Caco-2 (cell line): ENCODE results near the gene KIF2A. TPM values are rescaled to one million over a fixed set of nuclear protein-coding genes. Genes with fewer than 3 reads are reported as not detected.

Experiments used
- BruUV-seq: library from RNA; stranded (reverse); fragments of 400-500 nt; replicated peaks from 2 replicates; lab custom pipeline; 2021; lab: Mats Ljungman, UMichigan
- CTCF ChIA-PET: fragments of 300-600 bp; sonication (Branson Sonifier 250); formaldehyde crosslinking; loops from one replicate; lab custom pipeline; 2022; ENCODE audit warnings: antibody characterized with exemption; lab: Charles Lee
- POLR2A ChIA-PET: fragments of 300-600 bp; sonication (Branson Sonifier 250); formaldehyde crosslinking; loops from one replicate; lab custom pipeline; 2022; ENCODE audit warnings: antibody characterized with exemption; lab: Charles Lee
- DNase-seq, 2 experiments: peaks; one replicate each; pipeline versions ENCODE4 v3.0.0 to v3.0.0-alpha.2; 2020 to 2022
- H3K27me3 ChIP-seq: replicated peaks from 2 replicates; pipeline ENCODE4 v1.6.0; 2011; ENCODE audit warnings: low read length; ENCODE audit not compliant: control insufficient read depth, insufficient read depth
- H3K36me3 ChIP-seq: 2 replicates; pipeline ENCODE4 v1.5.1; 2011; ENCODE audit warnings: low read length; ENCODE audit not compliant: control insufficient read depth, insufficient read depth
- H3K4me1 ChIP-seq: fragments of 250-450 bp; sonication (Bioruptor Pico); 2 replicates; pipeline ENCODE4 v1.5.1; 2020; ENCODE audit warnings: mild to moderate bottlenecking
- H3K4me3 ChIP-seq: 2 replicates; pipeline ENCODE4 v1.5.1; 2011; ENCODE audit warnings: low read depth, mild to moderate bottlenecking, control low read depth, low read length
- H3K9me3 ChIP-seq: fragments of 250-450 bp; sonication (Bioruptor Pico); 2 replicates; pipeline ENCODE4 v1.5.1; 2020; ENCODE audit warnings: mild to moderate bottlenecking, moderate library complexity
- H3K27ac Mint-ChIP-seq: one replicate; pipeline ENCODE4 v1.8.0; 2022; ENCODE audit warnings: mixed read lengths; ENCODE audit not compliant: unreplicated experiment
- H3K27me3 Mint-ChIP-seq: one replicate; pipeline ENCODE4 v1.8.0; 2022; ENCODE audit warnings: mixed read lengths; ENCODE audit not compliant: insufficient read depth, unreplicated experiment
- H3K36me3 Mint-ChIP-seq: one replicate; pipeline ENCODE4 v1.8.0; 2022; ENCODE audit warnings: mild to moderate bottlenecking, mixed read lengths; ENCODE audit not compliant: insufficient read depth, unreplicated experiment
- H3K4me1 Mint-ChIP-seq: one replicate; pipeline ENCODE4 v1.8.0; 2022; ENCODE audit warnings: low read depth, mixed read lengths; ENCODE audit not compliant: unreplicated experiment
- H3K4me3 Mint-ChIP-seq: one replicate; pipeline ENCODE4 v1.8.0; 2022; ENCODE audit warnings: mild to moderate bottlenecking, moderate library complexity, mixed read lengths; ENCODE audit not compliant: unreplicated experiment
- H3K9me3 Mint-ChIP-seq: one replicate; pipeline ENCODE4 v1.8.0; 2022; ENCODE audit warnings: mixed read lengths; ENCODE audit not compliant: unreplicated experiment
- intact Hi-C: fragments of 100-400 bp; cut with micrococcal nuclease; formaldehyde crosslinking; loops from one replicate; pipeline ENCODE4 v1.10.0; 2022; ENCODE audit not compliant: unreplicated experiment
- total RNA-seq: library from RNA; stranded (reverse); gene quantifications from 2 replicates; pipeline ENCODE4 v1.2.3, GENCODE V29; 2022
- TF ChIP-seq, protein P1 (sequence below), 2 experiments: fragments of 200-600 bp in 1 of 2; IDR thresholded peaks; 1 replicate in 1 of 2; 2 replicates in 1 of 2; pipeline versions ENCODE4 v1.5.1 to v1.8.0; 2011 to 2022; ENCODE audit warnings: antibody characterized with exemption in 1 of 2, control low read depth in 1 of 2, inconsistent platforms in 1 of 2, low read depth in 1 of 2, low read length in 1 of 2, mild to moderate bottlenecking in 1 of 2, moderate library complexity in 1 of 2; ENCODE audit not compliant: insufficient read depth in 1 of 2, severe bottlenecking in 1 of 2, unreplicated experiment in 1 of 2

The KIF2A gene
- total RNA-seq, 1 experiment from 2014 or later = 65.6 TPM

GRCh38 chr5:62412549-62413329 lies 106.7 kb downstream of the KIF2A start, which contains the start of gene IPO11:
IPO11 (plus strand) TSS chr5:62412763; CDS start chr5:62437280, 24,517 bp downstream.
- Histone ChIP-seq H3K9me3 (no peaks in the 10 kb centered on the region), H3K27me3 (no peaks in the 10 kb centered on the region), H3K4me1 (no peaks in the 10 kb centered on the region), H3K4me3 (peak within 1 kb of the TSS; percentile 70), H3K36me3 (no peaks in the 10 kb centered on the region)
- no TSS peak for BruUV-seq
- H3K27ac Mint-ChIP-seq = peak within 1 kb of the TSS; percentile 90
- peaks cover 13% of the 10 kb centered on the region for H3K36me3 Mint-ChIP-seq
- H3K27me3 Mint-ChIP-seq = no peaks in the 10 kb centered on the region
- intact Hi-C loops = loop anchor here (1.0 kb wide), 1 partner anchor 8 kb away; no protein-coding TSS in a partner anchor
- H3K9me3 Mint-ChIP-seq = no peaks in the 10 kb centered on the region
- POLR2A ChIA-PET = interaction anchor here (0.6 to 3.1 kb wide), 7 partner anchors 9 to 355 kb away, joined by 3 to 91 read pairs (median 4); partner anchors contain the start of genes DIMT1 and KIF2A
- H3K4me1 Mint-ChIP-seq = no peaks in the 10 kb centered on the region
- TF ChIP-seq, protein P1, sequence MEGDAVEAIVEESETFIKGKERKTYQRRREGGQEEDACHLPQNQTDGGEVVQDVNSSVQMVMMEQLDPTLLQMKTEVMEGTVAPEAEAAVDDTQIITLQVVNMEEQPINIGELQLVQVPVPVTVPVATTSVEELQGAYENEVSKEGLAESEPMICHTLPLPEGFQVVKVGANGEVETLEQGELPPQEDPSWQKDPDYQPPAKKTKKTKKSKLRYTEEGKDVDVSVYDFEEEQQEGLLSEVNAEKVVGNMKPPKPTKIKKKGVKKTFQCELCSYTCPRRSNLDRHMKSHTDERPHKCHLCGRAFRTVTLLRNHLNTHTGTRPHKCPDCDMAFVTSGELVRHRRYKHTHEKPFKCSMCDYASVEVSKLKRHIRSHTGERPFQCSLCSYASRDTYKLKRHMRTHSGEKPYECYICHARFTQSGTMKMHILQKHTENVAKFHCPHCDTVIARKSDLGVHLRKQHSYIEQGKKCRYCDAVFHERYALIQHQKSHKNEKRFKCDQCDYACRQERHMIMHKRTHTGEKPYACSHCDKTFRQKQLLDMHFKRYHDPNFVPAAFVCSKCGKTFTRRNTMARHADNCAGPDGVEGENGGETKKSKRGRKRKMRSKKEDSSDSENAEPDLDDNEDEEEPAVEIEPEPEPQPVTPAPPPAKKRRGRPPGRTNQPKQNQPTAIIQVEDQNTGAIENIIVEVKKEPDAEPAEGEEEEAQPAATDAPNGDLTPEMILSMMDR (IDR thresholded peaks at IDR 0.05; ENCODE audit: insufficient read depth in 1 of 2, low read depth in 1 of 2, low read length in 1 of 2, severe bottlenecking in 1 of 2, unreplicated experiment in 1 of 2) = no peak
- H3K4me3 Mint-ChIP-seq = peak within 1 kb of the TSS; percentile 81
- CTCF ChIA-PET = interaction anchor here (0.6 to 1.3 kb wide), 2 partner anchors 9 to 31 kb away, joined by 3 to 9 read pairs; partner anchors contain the start of gene DIMT1
- peak; percentile 98 to 99 for DNase-seq

GRCh38 chr5:62413711-62414110 lies 107.7 kb downstream of the KIF2A start:
- no TSS peak for BruUV-seq
- ChIA-PET CTCF (no interaction called here), POLR2A (interaction anchor here (0.8 to 3.1 kb wide), 2 partner anchors 10 kb away, joined by 3 to 91 read pairs; partner anchors contain the start of gene DIMT1)
- Mint-ChIP-seq H3K4me3 (peak overlapping the region; percentile 81), H3K36me3 (peaks cover 13% of the 10 kb centered on the region), H3K9me3 (no peaks in the 10 kb centered on the region), H3K27me3 (no peaks in the 10 kb centered on the region), H3K27ac (peak overlapping the region; percentile 90), H3K4me1 (no peaks in the 10 kb centered on the region)
- no peaks in the 10 kb centered on the region for H3K9me3 ChIP-seq
- H3K4me3 ChIP-seq = peak overlapping the region; percentile 70
- H3K4me1 ChIP-seq = no peaks in the 10 kb centered on the region
- TF ChIP-seq, protein P1 (IDR thresholded peaks at IDR 0.05; ENCODE audit: insufficient read depth in 1 of 2, low read depth in 1 of 2, low read length in 1 of 2, severe bottlenecking in 1 of 2, unreplicated experiment in 1 of 2) = no peak
- no peaks in the 10 kb centered on the region for H3K27me3 ChIP-seq
- intact Hi-C loops = no loop called here
- H3K36me3 ChIP-seq = no peaks in the 10 kb centered on the region
- no peak for DNase-seq

DNA sequence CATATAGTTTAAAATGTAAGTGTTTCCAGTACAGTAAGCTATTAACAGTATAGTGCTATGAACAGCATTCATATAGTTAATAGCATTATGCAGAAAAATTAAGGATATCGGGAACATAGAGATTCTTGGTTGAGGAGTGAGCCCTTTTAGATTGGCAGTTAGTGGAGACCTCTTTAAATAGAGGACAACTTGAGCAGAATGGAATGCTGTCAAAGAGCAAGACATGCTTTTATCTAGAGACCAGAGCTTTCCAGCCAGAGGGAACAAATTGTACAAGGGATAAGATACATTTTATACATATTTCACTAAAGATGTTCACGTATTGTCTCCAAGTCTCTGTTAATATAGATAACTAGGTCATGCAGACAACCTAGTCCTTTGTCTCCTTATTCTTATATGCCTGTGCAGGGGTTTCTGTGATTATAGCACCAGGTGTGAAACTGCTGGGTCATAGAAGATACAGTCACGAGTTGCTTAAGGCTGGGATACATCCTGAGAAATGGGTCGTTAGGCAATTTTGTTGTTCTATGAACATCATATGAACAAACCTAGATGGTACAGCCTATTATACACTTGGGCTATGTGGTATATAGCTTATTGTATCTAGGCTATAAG lies 112.6 kb downstream of the KIF2A start:
- H3K27me3 Mint-ChIP-seq = no peaks in the 10 kb centered on the region
- Histone ChIP-seq H3K4me1 (peaks cover 10% of the 10 kb centered on the region; the same call in 1 of the 2 replicates), H3K4me3 (no peak overlapping the region), H3K27me3 (no peaks in the 10 kb centered on the region), H3K36me3 (no peaks in the 10 kb centered on the region), H3K9me3 (no peaks in the 10 kb centered on the region)
- H3K9me3 Mint-ChIP-seq = no peaks in the 10 kb centered on the region
- H3K4me1 Mint-ChIP-seq = peaks cover 7% of the 10 kb centered on the region
- H3K4me3 Mint-ChIP-seq = no peak overlapping the region
- intact Hi-C loops = no loop called here
- POLR2A ChIA-PET = interaction anchor here (0.6 to 1.2 kb wide), 2 partner anchors 15 to 39 kb away, joined by 3 to 8 read pairs; partner anchors contain the start of gene DIMT1
- peaks cover 4% of the 10 kb centered on the region for H3K36me3 Mint-ChIP-seq
- DNase-seq = no peak
- H3K27ac Mint-ChIP-seq = no peak overlapping the region
- CTCF ChIA-PET = no interaction called here
- BruUV-seq = no TSS peak
- TF ChIP-seq, protein P1 (IDR thresholded peaks at IDR 0.05; ENCODE audit: insufficient read depth in 1 of 2, low read depth in 1 of 2, low read length in 1 of 2, severe bottlenecking in 1 of 2, unreplicated experiment in 1 of 2) = no peak
